ENCODE data around the gene GNG7. TPM values are rescaled to one million over a fixed set of nuclear protein-coding genes. Genes with fewer than 3 reads are reported as not detected.

GNG7 gene
- total RNA-seq, 1 experiment from 2014 or later = 1.1 TPM

DNA sequence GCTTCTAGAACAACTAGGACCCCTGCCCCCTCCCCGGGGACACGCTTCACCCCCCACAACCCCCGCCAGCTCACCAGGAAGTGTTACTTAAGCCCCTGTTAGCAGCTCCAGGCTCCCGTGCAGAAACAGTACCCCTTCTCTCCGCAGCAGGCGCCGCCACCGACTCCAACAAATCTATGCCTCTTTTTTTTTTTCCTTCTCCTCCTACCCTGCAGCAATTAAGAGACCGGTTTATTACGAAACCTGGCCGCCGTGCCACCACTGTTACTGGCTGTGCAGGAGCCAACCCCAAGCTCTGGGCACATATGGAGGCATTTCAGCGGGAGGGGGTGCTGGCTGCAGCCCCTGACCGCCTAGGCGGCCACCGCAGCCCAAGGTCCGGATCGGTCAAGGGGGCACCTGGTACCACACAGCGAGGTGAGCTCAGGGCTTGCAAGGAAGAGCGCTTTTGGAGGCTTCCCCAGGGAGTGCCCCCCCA, 224.2 kb downstream of the GNG7 start:
- Histone ChIP-seq H3K27me3 (ENCODE audit: low read length) (no peaks in the 10 kb centered on the region), H3K9me3 (ENCODE audit: low read length) (no peaks in the 10 kb centered on the region), H3K4me3 (ENCODE audit: low read length) (peak overlapping the region; percentile 100), H3K4me1 (ENCODE audit: insufficient read depth, low read length) (peaks cover 5% of the 10 kb centered on the region; the same call in 1 of the 2 replicates), H3K9me2 (replicated peaks; ENCODE audit: low read length) (no peaks in the 10 kb centered on the region), H3K27ac (ENCODE audit: low read length) (peak overlapping the region; percentile 67), H3K36me3 (ENCODE audit: low read depth, low read length) (peaks cover 14% of the 10 kb centered on the region), H3K79me2 (ENCODE audit: low read length) (peaks cover 38% of the 10 kb centered on the region), H3F3A (ENCODE audit: low read length, unreplicated experiment) (no peaks in the 10 kb centered on the region), H3K9ac (ENCODE audit: low read length) (peak overlapping the region; percentile 86), H2AFZ (ENCODE audit: low read length) (no peak overlapping the region), H3K4me2 (ENCODE audit: low read length) (peak overlapping the region; percentile 92), H4K20me1 (ENCODE audit: low read length) (peaks cover 17% of the 10 kb centered on the region)
- ATAC-seq = peak; percentile 2
- DNase-seq = peak; percentile 53
- CTCF ChIA-PET = interaction anchor here (0.5 to 0.7 kb wide), 2 partner anchors 138 to 149 kb away, joined by 5 to 6 read pairs; no protein-coding TSS in a partner anchor
- no peak for TF ChIP-seq EZH2 (IDR thresholded peaks at IDR 0.05; ENCODE audit: low read length, unreplicated experiment)
- no peak for TF ChIP-seq EZH2phosphoT487 (IDR thresholded peaks at IDR 0.05; ENCODE audit: borderline replicate concordance, low read length)
- TF ChIP-seq, protein P1, sequence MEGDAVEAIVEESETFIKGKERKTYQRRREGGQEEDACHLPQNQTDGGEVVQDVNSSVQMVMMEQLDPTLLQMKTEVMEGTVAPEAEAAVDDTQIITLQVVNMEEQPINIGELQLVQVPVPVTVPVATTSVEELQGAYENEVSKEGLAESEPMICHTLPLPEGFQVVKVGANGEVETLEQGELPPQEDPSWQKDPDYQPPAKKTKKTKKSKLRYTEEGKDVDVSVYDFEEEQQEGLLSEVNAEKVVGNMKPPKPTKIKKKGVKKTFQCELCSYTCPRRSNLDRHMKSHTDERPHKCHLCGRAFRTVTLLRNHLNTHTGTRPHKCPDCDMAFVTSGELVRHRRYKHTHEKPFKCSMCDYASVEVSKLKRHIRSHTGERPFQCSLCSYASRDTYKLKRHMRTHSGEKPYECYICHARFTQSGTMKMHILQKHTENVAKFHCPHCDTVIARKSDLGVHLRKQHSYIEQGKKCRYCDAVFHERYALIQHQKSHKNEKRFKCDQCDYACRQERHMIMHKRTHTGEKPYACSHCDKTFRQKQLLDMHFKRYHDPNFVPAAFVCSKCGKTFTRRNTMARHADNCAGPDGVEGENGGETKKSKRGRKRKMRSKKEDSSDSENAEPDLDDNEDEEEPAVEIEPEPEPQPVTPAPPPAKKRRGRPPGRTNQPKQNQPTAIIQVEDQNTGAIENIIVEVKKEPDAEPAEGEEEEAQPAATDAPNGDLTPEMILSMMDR (conservative IDR thresholded peaks at IDR 0.05; ENCODE audit: low read depth, low read length) = no peak; the same call in 1 of the 2 replicates
- BruUV-seq (replicated peaks) = TSS peak; percentile 70
- POLR2A ChIA-PET (ENCODE audit: unreplicated experiment) = interaction anchor here (0.6 to 1.7 kb wide), 4 partner anchors 52 to 101 kb away, joined by 3 to 19 read pairs (median 4); no protein-coding TSS in a partner anchor
- intact Hi-C loops (cut with micrococcal nuclease) = no loop called here

DNA sequence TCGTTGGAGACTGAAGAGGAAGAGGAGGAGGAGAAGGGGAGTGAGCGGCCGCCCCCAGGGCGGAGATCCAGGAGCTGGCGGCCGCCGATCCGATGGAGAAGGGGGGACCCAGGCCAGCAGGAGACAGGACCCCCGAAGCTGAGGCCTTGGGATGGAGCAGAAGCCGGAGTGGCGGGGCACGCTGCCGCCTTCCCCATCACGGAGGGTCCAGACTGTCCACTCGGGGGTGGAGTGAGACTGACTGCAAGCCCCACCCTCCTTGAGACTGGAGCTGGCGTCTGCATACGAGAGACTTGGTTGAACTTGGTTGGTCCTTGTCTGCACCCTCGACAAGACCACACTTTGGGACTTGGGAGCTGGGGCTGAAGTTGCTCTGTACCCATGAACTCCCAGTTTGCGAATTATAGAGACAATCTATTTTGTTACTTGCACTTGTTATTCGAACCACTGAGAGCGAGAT, 224.7 kb downstream of the GNG7 start:
- H3K9ac ChIP-seq (ENCODE audit: low read length) = peak overlapping the region; percentile 86
- BruUV-seq (replicated peaks) = no TSS peak
- H3K27ac ChIP-seq (ENCODE audit: low read length) = peak overlapping the region; percentile 67
- peak overlapping the region; percentile 100 for H3K4me3 ChIP-seq (ENCODE audit: low read length)
- H3K4me1 ChIP-seq (ENCODE audit: insufficient read depth, low read length) = peaks cover 5% of the 10 kb centered on the region; the same call in 1 of the 2 replicates
- peaks cover 14% of the 10 kb centered on the region for H3K36me3 ChIP-seq (ENCODE audit: low read depth, low read length)
- H3F3A ChIP-seq (ENCODE audit: low read length, unreplicated experiment) = no peaks in the 10 kb centered on the region
- TF ChIP-seq EZH2 (IDR thresholded peaks at IDR 0.05; ENCODE audit: low read length, unreplicated experiment) (no peak), EZH2phosphoT487 (IDR thresholded peaks at IDR 0.05; ENCODE audit: borderline replicate concordance, low read length) (no peak)
- TF ChIP-seq, protein P1 (conservative IDR thresholded peaks at IDR 0.05; ENCODE audit: low read depth, low read length) = no peak
- H2AFZ ChIP-seq (ENCODE audit: low read length) = no peak overlapping the region
- no peaks in the 10 kb centered on the region for H3K9me2 ChIP-seq (replicated peaks; ENCODE audit: low read length)
- ChIA-PET POLR2A (ENCODE audit: unreplicated experiment) (interaction anchor here (0.5 to 1.7 kb wide), 4 partner anchors 52 to 141 kb away, joined by 3 to 19 read pairs (median 4); no protein-coding TSS in a partner anchor), CTCF (interaction anchor here (0.6 to 0.7 kb wide), 2 partner anchors 150 to 158 kb away, joined by 5 to 6 read pairs; no protein-coding TSS in a partner anchor)
- no peaks in the 10 kb centered on the region for H3K9me3 ChIP-seq (ENCODE audit: low read length)
- peaks cover 38% of the 10 kb centered on the region for H3K79me2 ChIP-seq (ENCODE audit: low read length)
- no peaks in the 10 kb centered on the region for H3K27me3 ChIP-seq (ENCODE audit: low read length)
- peaks cover 17% of the 10 kb centered on the region for H4K20me1 ChIP-seq (ENCODE audit: low read length)
- ATAC-seq = no peak
- intact Hi-C loops (cut with micrococcal nuclease) = no loop called here
- H3K4me2 ChIP-seq (ENCODE audit: low read length) = peak overlapping the region; percentile 92
- DNase-seq = peak; percentile 35
